Hepatocyte (in vitro differentiated cells): ENCODE results near the gene GLP2R. TPM values are rescaled to one million over a fixed set of nuclear protein-coding genes. Genes with fewer than 3 reads are reported as not detected.

Experiments used
- DNase-seq: peaks from one replicate; pipeline ENCODE4 v3.0.0-alpha.2; 2016; ENCODE audit warnings: low spot score
- H2AFZ ChIP-seq: fragments of 200-600 bp; sonication (generic); 2 replicates; pipeline ENCODE4 v1.6.0; 2016; ENCODE audit warnings: antibody characterized with exemption, mild to moderate bottlenecking
- H3K27ac ChIP-seq: fragments of 200-600 bp; sonication (generic); 2 replicates; pipeline ENCODE4 v1.5.1; 2016; ENCODE audit warnings: mild to moderate bottlenecking
- H3K27me3 ChIP-seq: fragments of 200-600 bp; sonication (generic); 2 replicates; pipeline ENCODE4 v1.6.1; 2016
- H3K36me3 ChIP-seq: fragments of 200-600 bp; sonication (generic); replicated peaks from 2 replicates; pipeline ENCODE4 v1.5.1; 2016; ENCODE audit warnings: low read depth; ENCODE audit not compliant: insufficient read depth
- H3K4me1 ChIP-seq: fragments of 200-600 bp; sonication (generic); 2 replicates; pipeline ENCODE4 v1.5.1; 2016; ENCODE audit warnings: mild to moderate bottlenecking, moderate library complexity; ENCODE audit not compliant: insufficient read depth
- H3K4me2 ChIP-seq: fragments of 200-600 bp; sonication (generic); 2 replicates; pipeline ENCODE4 v1.6.0; 2016
- H3K4me3 ChIP-seq: fragments of 200-600 bp; sonication (generic); 2 replicates; pipeline ENCODE4 v1.5.1; 2016; ENCODE audit warnings: mild to moderate bottlenecking
- H3K79me2 ChIP-seq: fragments of 200-600 bp; sonication (generic); 2 replicates; pipeline ENCODE4 v1.6.0; 2017; ENCODE audit warnings: mild to moderate bottlenecking
- H3K9me2 ChIP-seq: fragments of 200-600 bp; sonication (generic); replicated peaks from 2 replicates; pipeline ENCODE4 v1.6.0; 2017; ENCODE audit warnings: mild to moderate bottlenecking; ENCODE audit not compliant: insufficient read depth
- H3K9me3 ChIP-seq: fragments of 200-600 bp; sonication (generic); 2 replicates; pipeline ENCODE4 v1.5.1; 2016; ENCODE audit warnings: low read depth, mild to moderate bottlenecking
- H4K20me1 ChIP-seq: fragments of 200-600 bp; sonication (generic); 2 replicates; pipeline ENCODE4 v1.6.0; 2016; ENCODE audit warnings: mild to moderate bottlenecking; ENCODE audit not compliant: insufficient read depth, poor library complexity, severe bottlenecking
- EZH2 ChIP-seq: fragments of 200-600 bp; sonication (generic); IDR thresholded peaks from 2 replicates; pipeline ENCODE4 v1.6.1; 2016; ENCODE audit warnings: antibody characterized with exemption, mild to moderate bottlenecking, borderline replicate concordance
- EZH2phosphoT487 ChIP-seq: fragments of 200-600 bp; sonication (generic); IDR thresholded peaks from one replicate; pipeline ENCODE4 v1.6.1; 2018; ENCODE audit warnings: antibody characterized with exemption, mild to moderate bottlenecking, low read depth, moderate library complexity; ENCODE audit not compliant: unreplicated experiment, severe bottlenecking
- WGBS: methylation state at CpG from one replicate; pipeline ENCODE4 v1.1.6; 2016; ENCODE audit warnings: low lambda C conversion rate; ENCODE audit errors: missing lambda C conversion rate; 5-methylcytosine and 5-hydroxymethylcytosine counted together
- polyA plus RNA-seq: library from polyadenylated mRNA; unstranded; fragments of >200 nt; fragmentation: Nextera tagmentation; extraction: Ambion mirVana; gene quantifications from 2 replicates; pipeline ENCODE4 v1.2.1, GENCODE V29; 2016
- total RNA-seq: library from RNA; depleted of rRNA; stranded (reverse); fragments of >200 nt; gene quantifications from 2 replicates; pipeline ENCODE4 v1.2.3, GENCODE V29; 2014
- TF ChIP-seq, protein P1 (sequence below): fragments of 200-600 bp; sonication (generic); IDR thresholded peaks from 2 replicates; pipeline ENCODE4 v1.5.1; 2016; ENCODE audit warnings: antibody characterized with exemption, mild to moderate bottlenecking; ENCODE audit not compliant: poor library complexity

GLP2R gene
- total and polyA plus RNA-seq, 2 experiments from 2014 or later: 1.5 to 3.3 TPM

DNA sequence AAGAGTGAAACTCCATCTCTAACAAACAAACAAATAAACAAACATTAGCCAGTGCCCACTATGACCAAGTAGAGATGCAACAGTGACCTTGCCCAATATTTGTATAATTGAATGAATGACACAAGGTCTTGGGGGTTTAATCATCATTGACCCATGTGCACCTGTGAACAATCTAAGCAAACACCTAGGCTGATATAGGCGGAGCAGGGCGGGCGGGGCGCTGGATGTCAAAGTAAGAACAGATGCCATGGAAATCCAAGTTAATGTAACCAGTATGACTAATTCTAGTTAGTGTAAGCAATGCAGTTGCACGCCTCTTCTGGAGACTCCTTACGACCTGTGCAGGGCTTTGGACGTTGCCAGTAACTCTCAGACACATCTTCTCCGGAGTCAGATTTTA, 61.8 kb downstream of the GLP2R start:
- no peaks in the 10 kb centered on the region for H3K36me3 ChIP-seq
- H3K4me1 ChIP-seq: no peaks in the 10 kb centered on the region
- peaks cover 8% of the 10 kb centered on the region for H3K9me3 ChIP-seq
- no peak overlapping the region for H3K27ac ChIP-seq
- DNase-seq: no peak
- no peak overlapping the region for H3K4me3 ChIP-seq
- no peak overlapping the region for H2AFZ ChIP-seq
- TF ChIP-seq EZH2phosphoT487 (no peak), EZH2 (no peak)
- TF ChIP-seq, protein P1, sequence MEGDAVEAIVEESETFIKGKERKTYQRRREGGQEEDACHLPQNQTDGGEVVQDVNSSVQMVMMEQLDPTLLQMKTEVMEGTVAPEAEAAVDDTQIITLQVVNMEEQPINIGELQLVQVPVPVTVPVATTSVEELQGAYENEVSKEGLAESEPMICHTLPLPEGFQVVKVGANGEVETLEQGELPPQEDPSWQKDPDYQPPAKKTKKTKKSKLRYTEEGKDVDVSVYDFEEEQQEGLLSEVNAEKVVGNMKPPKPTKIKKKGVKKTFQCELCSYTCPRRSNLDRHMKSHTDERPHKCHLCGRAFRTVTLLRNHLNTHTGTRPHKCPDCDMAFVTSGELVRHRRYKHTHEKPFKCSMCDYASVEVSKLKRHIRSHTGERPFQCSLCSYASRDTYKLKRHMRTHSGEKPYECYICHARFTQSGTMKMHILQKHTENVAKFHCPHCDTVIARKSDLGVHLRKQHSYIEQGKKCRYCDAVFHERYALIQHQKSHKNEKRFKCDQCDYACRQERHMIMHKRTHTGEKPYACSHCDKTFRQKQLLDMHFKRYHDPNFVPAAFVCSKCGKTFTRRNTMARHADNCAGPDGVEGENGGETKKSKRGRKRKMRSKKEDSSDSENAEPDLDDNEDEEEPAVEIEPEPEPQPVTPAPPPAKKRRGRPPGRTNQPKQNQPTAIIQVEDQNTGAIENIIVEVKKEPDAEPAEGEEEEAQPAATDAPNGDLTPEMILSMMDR: no peak
- H3K79me2 ChIP-seq: no peaks in the 10 kb centered on the region
- H3K4me2 ChIP-seq: no peak overlapping the region
- no peaks in the 10 kb centered on the region for H3K9me2 ChIP-seq
- no peaks in the 10 kb centered on the region for H4K20me1 ChIP-seq
- no peaks in the 10 kb centered on the region for H3K27me3 ChIP-seq
- 76% methylated on average over 8 of the region's 8 CpGs for WGBS

DNA sequence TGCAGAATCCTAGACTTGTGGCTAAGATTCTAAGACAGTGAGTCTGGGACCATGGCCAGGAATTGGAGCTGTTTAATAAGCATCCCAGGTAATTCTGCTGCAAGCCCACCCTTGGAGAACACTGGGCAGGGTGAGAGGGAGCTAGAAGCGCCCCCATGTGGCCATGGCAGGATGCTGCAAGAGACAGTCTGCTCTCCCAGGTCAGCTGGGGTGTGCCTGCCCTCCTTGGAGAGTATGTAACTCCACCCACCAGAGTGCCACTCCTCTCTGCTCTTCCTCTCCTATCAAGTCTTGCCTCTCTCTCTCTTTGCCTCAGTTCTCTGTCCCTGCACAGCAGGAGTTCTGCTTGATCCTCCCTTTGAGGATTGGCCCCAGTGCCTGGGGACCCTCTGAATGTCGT, 64.4 kb downstream of the GLP2R start:
- H3K36me3 ChIP-seq: no peaks in the 10 kb centered on the region
- no peak overlapping the region for H3K4me2 ChIP-seq
- H3K27me3 ChIP-seq: no peaks in the 10 kb centered on the region
- TF ChIP-seq, protein P1: peak; percentile 41
- no peak for TF ChIP-seq EZH2phosphoT487
- H3K9me3 ChIP-seq: no peaks in the 10 kb centered on the region
- no peak overlapping the region for H3K4me3 ChIP-seq
- WGBS: 31% methylated on average over 2 of the region's 2 CpGs
- no peaks in the 10 kb centered on the region for H3K79me2 ChIP-seq
- no peaks in the 10 kb centered on the region for H3K9me2 ChIP-seq
- no peak overlapping the region for H3K27ac ChIP-seq
- no peaks in the 10 kb centered on the region for H3K4me1 ChIP-seq
- peak; percentile 35 for DNase-seq
- no peak overlapping the region for H2AFZ ChIP-seq
- H4K20me1 ChIP-seq: no peaks in the 10 kb centered on the region

DNA sequence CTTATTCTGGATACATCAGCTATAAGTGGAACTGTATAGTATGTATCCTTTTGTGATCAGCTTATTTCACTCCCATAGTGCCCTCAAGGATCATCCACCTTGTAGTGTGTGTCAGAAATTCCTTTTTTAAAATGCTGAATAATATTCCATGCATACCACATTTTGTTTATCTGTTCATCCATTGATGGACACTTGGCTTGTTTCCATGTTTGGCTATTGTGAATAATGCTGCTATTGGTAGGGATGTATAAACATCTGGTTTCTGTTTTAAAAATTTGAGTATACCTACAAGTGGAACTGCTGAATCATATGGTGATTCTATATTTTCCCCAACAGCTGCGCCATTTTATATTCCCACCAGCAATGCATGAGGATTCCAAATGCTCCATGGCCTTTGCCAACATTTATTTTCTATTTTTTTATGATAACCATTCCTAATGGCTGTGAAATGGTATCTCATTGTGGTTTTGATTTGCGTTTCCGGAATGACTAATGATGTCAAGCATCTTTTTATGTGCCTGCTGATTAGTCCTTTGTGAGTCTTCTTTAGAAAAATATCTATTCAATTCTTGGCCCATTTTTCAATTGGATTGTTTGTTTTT, 67.8 kb downstream of the GLP2R start:
- TF ChIP-seq, protein P1: no peak
- TF ChIP-seq EZH2: no peak
- TF ChIP-seq EZH2phosphoT487: no peak
- DNase-seq: no peak
- H3K36me3 ChIP-seq: no peaks in the 10 kb centered on the region
- no peak overlapping the region for H3K4me2 ChIP-seq
- no peaks in the 10 kb centered on the region for H4K20me1 ChIP-seq
- H3K4me1 ChIP-seq: no peaks in the 10 kb centered on the region
- H3K9me3 ChIP-seq: no peaks in the 10 kb centered on the region
- WGBS: 85% methylated on average over 3 of the region's 3 CpGs
- no peak overlapping the region for H2AFZ ChIP-seq
- H3K4me3 ChIP-seq: no peak overlapping the region
- H3K27me3 ChIP-seq: no peaks in the 10 kb centered on the region
- no peak overlapping the region for H3K27ac ChIP-seq
- H3K79me2 ChIP-seq: no peaks in the 10 kb centered on the region
- no peaks in the 10 kb centered on the region for H3K9me2 ChIP-seq

DNA sequence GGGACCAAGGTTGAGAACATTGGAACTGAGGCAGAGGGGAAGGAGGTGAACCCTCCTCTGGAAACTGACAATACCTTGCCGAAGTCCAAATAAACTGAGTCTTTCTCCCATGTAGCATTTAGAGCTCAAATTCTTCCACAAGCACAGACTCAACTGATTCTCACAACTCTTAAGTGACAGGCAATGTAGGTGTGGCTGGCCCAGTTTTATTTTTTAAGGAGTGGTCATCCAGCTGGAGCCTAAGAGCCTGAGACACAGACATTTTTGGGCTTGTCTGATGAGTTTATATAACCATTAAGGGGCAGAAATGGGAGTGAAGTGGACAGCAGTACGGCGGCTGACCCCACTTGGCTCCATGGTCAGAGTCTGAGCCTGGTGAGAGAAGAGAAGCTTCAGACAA, 68.5 kb downstream of the GLP2R start:
- Histone ChIP-seq H3K9me3 (no peaks in the 10 kb centered on the region), H3K4me3 (no peak overlapping the region), H3K9me2 (no peaks in the 10 kb centered on the region), H3K4me1 (no peaks in the 10 kb centered on the region), H3K4me2 (no peak overlapping the region), H3K27ac (no peak overlapping the region), H3K27me3 (no peaks in the 10 kb centered on the region), H2AFZ (no peak overlapping the region), H4K20me1 (no peaks in the 10 kb centered on the region), H3K79me2 (no peaks in the 10 kb centered on the region), H3K36me3 (no peaks in the 10 kb centered on the region)
- no peak for DNase-seq
- 84% methylated on average over 3 of the region's 3 CpGs for whole genome bisulfite sequencing
- no peak for TF ChIP-seq EZH2
- no peak for TF ChIP-seq EZH2phosphoT487
- TF ChIP-seq, protein P1: no peak
